SK-MEL-5 (cell line): ENCODE data around the gene DDO. TPM values are rescaled to one million over a fixed set of nuclear protein-coding genes. Genes with fewer than 3 reads are reported as not detected.

Experiments
- DNase-seq: peaks from one replicate; pipeline ENCODE4 v3.0.0-alpha.2; 2016; ENCODE audit warnings: low read depth, low spot score
- in situ Hi-C: cut with HindIII; loops from 2 replicates; pipeline ENCODE4 v1.10.0; 2016; ENCODE audit warnings: low sequenced_read_pairs, high pct_unique_total_duplicates, low pct_unique_long_range_greater_than_20kb
- total RNA-seq: library from RNA; depleted of rRNA; stranded (reverse); fragments of >200 nt; shearing (Covaris generic); gene quantifications from 2 replicates; pipeline ENCODE4 v1.2.3, GENCODE V29; 2014

Gene DDO
- total RNA-seq, 1 experiment from 2014 or later = 1.7 TPM

DNA sequence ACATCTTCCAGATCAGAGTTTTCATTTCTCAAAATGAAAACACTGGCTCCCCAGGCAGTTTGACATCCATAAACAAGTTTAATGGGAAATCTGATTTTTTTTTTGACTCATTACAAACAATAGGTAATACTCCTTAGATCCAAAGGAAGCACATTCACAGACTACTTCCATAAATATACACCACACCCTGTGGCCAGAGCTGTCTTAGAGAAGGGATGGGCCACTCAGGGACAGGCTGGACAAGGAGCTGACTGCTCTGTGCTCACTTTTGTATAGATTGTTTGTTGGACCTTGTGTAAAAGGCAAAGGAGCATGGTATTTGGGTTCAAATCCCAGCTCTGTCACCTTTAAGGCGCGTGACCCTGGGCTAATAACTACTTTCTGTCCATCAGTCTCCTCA lies 12.8 kb upstream of the DDO start:
- DNase-seq = no peak
- in situ Hi-C loops = no loop called here

DNA sequence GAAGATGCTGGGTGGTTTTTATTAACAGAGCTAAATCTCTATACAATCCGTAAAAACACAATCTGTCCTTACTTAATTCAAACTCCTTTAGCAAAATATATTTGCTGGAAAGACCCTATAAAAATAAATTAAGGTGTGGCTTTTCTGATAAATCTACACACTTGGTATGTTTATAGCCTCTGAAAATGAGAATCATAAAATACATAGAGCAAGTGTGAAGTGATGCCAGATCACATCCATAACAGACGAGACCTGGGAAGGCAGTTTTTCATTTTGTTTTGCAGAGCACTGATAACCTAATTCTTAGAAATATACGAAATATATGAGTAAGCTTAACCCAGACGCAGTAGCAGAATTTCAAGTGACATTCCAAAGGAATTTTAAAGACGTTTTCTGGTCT lies 10.4 kb upstream of the DDO start:
- DNase-seq = no peak
- in situ Hi-C loops = no loop called here

DNA sequence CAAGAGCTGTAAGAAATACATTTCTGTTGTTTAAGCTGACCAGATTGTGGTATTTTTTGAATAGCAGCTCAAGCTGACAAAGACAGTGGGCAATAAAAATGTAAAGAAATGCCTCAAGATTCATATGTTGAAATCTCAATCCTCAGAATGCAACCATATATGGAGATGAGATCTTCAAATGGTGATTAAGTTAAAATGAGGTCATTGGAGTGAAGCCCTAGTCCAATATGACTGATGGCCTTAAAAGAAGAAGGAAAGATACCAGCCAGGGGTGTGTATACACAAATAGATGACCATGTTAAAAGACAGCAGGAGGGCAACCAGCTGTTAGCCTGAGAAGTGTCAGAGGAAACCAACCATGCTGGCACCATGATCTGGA lies 7.1 kb upstream of the DDO start:
- in situ Hi-C loops = no loop called here
- DNase-seq = no peak

DNA sequence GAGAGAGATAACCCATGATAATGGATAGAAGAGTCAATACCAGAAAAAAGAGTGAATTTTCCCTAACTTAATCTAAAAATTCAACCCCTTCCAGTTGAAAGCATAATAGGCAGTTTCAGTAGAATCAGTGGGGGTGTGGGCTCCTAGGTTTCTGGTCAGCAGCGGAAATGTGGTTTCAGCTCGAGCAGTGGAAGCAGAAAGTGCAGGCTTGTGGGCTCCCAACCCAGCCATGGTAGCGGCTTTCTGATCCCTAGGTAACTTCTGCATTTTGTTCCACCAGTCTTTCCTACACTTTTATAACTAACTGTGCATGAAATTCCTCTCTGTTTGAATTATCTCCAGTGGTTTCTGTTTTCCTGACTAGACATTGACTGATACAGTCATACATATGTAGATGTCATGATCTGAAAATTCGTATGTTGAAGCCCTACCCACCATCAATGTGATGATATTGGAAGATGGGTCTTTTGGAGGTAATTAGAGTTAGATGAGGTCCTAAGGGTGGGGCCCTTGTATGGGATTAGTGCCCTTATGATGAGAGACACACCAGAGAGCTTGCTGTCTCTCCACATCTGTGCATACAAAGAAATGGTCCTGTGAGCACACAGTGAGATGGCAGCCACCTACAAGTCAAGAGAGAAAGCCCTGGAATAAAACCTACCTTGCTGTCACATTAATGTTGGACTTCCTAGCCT lies 6.5 kb upstream of the DDO start:
- no peak for DNase-seq
- in situ Hi-C loops = no loop called here

DNA sequence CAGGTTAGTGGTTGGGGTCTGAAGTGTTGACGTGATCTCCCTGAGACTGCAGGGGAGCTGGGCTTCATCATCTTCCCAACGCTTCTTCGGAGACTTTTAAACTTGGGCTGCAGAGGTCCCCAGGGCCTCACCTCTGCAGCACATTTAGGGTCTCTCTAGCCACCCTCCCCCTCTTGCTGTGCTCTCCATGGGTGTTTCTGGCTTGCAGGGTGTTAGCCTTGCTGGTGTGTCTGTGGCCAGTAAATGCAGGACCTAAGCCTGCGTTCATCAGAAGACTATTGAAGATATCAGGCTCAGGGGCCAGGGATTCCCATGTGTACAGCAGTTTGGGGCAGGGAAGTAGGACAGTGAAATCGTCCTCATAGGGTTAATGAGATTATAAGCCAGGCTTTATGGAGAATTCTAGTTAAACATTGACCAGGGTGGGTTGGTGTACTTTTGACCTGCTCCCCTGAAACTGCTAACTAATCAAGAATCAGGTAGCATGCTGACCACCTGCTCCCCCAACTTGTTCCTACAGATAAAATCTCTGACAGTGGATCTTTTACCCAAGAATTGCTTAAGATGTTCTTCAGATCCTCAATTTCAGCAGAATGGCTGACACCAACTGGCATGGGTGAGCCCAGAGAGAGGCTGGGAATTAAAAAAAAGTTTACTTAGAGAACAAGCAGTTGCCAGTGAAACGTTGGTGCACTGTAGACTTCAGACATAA lies 3.8 kb upstream of the DDO start:
- DNase-seq = no peak
- in situ Hi-C loops = no loop called here

DNA sequence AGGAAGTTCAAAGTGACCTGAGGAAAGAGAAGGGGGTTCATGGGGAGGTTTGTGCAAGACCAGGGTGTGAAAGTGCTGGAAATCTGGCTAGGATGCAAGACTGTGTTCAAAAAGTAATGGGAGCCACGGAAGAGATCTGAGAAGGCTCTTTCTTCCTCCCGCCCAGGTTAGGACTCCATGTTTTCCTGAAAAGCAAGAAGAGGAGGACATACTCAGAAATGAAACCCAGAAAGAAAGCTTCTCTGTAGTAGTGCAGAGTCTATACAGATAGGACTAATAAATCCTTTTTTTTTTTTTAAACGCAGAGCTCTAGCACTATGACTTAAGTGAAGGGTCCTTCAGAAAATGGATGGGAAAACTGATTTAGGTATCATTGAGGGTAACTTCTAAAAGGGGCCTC lies 3.2 kb upstream of the DDO start:
- in situ Hi-C loops = no loop called here
- DNase-seq = no peak

DNA sequence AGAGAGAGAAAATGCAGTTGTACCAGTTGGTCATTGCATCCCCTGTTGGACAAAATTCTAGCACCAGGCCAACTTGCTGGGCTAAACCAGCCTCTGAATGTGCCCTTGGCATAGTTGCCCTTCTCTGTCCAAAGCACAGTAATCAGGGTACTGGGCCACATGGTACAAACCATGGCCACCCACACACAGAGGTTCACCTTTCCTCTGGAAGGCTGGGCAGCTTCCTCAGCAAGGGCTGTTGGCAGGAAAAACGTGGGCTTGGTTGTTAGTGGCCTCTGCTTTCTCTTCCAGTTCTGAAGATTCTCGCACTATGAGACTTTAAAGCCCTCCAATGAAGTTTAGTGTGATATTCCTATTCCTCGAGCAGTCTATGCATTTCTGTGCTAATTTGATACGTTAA lies 706 bp downstream of the DDO start:
- in situ Hi-C loops = no loop called here
- DNase-seq = no peak

DNA sequence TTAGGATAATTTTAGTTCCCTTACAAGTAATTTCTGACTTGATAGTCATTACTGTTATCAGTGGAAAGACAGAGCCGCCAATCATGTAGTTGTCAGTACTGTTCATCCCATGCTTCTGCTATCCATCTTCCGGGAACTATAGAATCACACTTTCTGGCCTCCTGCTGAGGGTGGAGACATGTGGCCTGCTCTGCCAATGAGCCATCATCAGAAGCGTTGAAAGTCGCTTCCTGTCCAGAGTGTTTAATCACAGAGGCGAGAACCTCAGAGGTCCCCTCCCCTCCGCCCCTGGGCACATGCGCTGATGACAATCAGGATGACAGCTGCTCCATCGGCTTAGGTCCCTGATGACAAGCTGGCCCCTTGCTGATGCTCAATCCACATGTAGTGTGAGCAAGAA lies 3.0 kb downstream of the DDO start:
- DNase-seq = no peak
- in situ Hi-C loops = no loop called here

DNA sequence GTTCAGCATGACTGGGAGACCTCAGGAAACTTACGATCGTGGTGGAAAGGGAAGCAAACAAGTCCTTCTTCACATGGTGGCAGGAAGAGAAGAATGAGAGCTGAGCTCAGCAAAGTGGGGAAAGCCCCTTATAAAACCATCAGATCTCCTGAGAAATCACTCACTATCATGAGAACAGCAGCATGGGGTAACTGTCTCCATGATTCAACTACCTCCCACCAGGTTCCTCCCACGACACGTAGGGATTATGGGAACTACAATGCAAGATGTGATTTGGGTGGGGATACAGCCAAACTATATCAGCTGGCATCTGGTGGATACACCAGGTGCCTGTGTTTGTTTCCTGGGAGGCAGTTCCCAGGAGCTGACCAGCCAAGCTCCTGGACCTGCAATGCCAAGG lies 4.9 kb downstream of the DDO start:
- in situ Hi-C loops = no loop called here
- DNase-seq = no peak

DNA sequence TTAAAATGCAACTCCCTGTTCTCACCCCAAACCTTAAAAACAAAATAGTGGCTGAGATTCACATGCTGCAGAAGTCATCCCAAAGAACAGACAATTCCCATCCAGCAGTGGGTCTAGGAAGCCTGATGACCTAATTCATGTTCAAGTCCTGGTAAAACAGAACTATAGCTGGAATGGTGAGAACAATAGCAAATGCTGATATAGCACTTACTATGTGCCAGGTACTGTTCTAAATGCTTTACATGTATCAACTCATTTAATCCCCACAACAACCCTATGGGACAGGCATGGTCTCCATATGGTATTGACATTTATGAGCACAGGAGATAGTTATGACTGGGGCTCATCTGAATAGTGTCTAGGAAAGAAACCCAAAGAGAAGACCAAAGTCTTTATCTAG lies 5.6 kb downstream of the DDO start:
- no peak for DNase-seq
- in situ Hi-C loops = no loop called here

DNA sequence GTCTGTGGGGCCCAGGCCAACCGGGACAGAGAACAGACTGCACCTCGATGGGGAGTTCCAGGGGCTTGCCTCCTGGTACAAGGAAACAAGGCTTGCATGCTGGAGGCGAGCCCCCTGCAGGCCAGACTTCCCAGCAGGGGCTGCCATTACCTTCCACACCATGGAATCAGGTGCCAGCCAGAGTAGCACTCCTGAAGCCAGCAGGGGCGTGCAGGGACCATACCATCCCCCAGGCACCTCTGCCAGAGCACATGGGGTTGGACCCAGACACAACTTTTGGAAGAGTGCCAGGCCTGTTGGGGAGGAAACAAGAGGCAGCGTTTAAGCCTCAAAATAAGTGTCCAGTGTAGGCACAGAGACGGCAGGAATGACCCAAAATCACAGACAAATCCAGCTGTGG lies 6.5 kb downstream of the DDO start:
- DNase-seq = no peak
- in situ Hi-C loops = no loop called here

DNA sequence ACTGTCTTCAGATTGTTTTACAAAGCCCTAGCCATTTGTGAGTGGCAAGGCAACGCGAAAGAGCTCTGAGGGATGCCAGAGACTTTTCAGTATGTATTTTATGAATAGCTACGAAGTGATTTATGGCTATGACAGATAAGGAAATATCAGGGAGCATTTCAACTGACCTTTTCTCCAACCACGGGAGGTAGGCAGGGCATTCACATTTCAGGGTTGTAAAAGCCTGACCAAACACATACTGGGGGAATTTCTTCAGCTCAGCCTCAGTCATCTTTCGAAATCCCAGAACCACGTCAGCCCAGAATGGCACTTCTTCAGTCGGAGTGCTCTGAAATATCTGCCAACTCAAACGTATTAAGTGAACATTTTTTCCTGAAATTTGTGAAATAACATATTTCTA lies 10.8 kb downstream of the DDO start:
- DNase-seq = peak; percentile 11
- in situ Hi-C loops = no loop called here

DNA sequence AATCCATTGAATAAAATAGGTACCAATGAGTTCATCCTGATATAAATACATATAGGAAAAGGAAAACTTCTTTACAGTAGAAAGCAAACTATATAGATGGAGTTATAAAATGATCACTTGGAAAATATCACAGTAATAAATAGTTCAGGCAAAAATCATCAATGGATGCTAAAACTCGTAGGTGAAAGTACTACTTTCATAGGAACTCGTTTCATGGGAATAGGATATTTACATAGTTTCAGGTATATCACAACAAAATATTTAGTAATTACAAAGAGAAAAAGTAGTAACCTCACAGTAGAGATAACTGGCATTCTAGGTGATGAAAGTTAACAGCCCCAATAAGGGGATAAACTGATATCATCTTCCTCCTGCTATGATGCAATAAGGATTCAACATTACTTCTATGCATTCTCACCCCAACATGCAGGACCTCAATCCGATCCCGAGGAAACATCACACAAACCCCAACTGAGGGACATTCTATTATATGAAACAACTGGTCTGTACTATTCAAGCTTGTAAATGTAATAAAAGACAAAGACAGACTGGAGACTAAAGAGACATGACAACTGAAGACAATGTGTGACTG lies 13.7 kb downstream of the DDO start:
- DNase-seq = no peak
- in situ Hi-C loops = no loop called here

DNA sequence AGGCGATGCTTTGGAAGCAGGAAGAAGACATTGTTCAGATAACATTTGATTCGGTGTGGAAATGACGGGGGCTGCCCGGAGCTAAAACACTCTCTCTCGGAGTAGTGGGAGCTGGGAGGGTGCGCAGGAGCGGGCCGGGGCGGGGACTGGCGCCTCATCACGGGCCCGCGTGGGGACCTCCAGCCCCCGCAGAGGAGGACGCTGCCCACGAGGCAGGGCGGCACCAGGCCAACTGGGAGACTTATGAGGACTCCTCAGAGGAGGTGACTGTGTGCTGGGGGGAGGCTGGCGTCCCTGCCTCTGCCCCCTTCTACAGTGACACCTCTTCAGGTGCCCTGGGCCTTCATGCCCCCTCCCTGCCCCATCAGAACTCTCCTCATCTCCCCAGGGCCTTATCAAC lies 15.2 kb downstream of the DDO start:
- DNase-seq = no peak
- in situ Hi-C loops = no loop called here

DNA sequence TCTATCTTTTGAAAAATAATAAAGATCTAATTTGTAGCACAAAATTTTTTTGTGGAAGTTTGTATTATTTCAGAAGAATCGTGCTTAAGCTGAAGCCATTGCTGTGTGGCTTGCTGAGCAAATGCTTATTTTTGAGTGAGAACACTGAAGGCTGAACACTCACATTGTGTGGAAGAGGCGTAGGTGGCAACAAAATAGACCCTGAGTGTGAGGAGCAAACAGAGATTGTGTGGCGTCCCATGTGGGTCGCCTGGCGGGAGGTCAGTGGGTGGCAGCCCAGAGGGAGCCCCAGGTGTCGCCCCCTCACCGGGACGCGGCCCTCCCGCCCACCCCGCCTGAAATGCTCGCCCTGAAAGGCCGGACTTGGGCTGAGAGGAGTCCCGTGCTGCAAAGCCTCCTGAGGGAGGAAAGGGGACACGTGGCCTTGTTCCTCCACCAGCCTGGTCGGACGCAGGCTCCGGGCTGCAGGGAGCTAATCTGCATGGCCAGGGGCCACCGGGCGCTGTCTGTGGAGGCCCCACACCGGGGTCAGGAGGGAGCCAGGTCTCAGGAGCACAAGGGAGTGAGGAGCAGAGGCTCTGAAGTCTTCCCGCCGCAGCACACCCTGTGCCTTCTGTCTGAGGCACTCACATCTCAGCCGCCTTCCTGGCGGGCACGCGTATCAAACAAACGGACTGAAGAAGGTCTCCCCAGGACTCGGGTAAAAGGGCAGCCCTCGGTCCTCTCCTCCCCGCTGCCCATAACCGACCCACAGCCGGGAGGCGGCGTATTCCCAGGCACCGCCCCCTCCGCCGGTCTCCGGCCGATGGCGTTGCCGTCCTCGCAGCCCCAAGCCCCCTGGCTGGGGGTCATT lies 15.9 kb downstream of the DDO start:
- no peak for DNase-seq

DNA sequence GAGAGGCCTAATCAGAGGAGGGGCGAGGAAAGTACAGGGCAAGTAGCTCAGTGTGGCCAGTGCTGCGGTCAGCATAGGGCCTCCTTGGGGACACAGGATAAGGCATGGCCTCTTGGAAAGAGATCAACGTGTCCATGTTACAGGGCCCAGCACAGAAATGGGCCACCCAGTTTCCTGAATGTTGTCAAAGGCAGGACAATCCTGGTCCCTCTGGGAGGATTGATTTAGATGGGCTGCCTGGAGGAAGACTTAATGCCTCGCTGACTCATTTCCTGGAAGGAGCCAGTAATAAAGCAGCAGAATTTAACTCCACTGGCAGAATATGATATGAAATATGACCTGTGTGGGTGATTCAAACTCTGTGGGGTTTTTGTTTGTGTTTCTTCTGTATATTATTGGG lies 16.6 kb downstream of the DDO start:
- no peak for DNase-seq
- in situ Hi-C loops = no loop called here

More for the DNA sequence above, 15.9 kb downstream of the DDO start:
- in situ Hi-C loops = no loop called here

DNA sequence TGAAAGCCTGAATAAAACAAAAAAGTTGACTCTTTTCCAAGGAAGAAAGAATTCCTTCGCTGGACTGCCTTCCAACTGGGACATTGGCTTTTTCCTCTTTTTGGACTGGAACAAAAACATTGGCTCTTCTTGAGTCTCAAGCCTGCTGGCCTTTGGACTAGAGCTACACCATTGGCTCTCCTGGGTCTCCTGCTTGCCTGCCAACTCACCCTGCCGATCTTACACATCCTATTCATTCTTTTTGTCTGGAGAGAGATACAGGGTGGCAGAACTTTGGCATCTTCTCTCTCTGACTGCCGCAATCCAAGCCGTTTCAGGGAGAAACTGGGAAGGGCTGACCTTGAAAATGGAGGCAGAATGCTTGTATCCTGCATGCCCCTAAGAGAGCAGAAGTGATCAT lies 20.2 kb downstream of the DDO start:
- DNase-seq = no peak
- in situ Hi-C loops = no loop called here

DNA sequence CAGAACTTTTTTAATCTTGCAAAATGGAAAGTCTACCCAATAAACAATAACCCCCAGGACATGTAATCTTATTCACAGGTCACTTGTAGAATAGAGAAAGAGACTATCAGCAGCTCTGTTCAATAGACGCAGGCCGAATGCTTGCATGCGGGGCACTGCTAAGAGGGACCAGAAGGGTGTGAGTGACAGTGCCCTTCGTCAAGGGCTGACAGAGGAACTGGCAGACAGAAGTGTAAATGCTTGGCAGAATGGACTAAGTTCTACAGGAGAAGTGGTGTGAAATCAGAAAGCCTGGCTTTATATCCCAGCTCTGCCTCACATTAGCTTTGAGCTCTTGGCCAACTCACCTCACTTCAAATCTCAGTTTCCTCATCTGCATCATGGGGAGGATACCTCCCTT lies 21.0 kb downstream of the DDO start:
- DNase-seq = no peak
- in situ Hi-C loops = no loop called here
